Neural crest cell (in vitro differentiated cells): ENCODE results near the gene CPLANE2. TPM values are rescaled to one million over a fixed set of nuclear protein-coding genes. Genes with fewer than 3 reads are reported as not detected.

ENCODE experiments used
- DNase-seq: peaks from one replicate; pipeline ENCODE4 v3.0.0; 2021; ENCODE audit warnings: low read depth, mixed read lengths, low spot score
- H3K27ac Mint-ChIP-seq: one replicate; pipeline ENCODE4 v1.8.0; 2021; ENCODE audit warnings: mild to moderate bottlenecking, mixed read lengths; ENCODE audit not compliant: unreplicated experiment
- H3K27me3 Mint-ChIP-seq: 2 replicates; pipeline ENCODE4 v1.8.0; 2021; ENCODE audit warnings: low read depth, mild to moderate bottlenecking, mixed read lengths
- H3K36me3 Mint-ChIP-seq: 2 replicates; pipeline ENCODE4 v1.8.0; 2021; ENCODE audit warnings: low read depth, mild to moderate bottlenecking, mixed read lengths
- H3K4me1 Mint-ChIP-seq: 2 replicates; pipeline ENCODE4 v1.8.0; 2021; ENCODE audit warnings: mixed read lengths
- H3K4me3 Mint-ChIP-seq: one replicate; pipeline ENCODE4 v1.8.0; 2021; ENCODE audit warnings: mild to moderate bottlenecking, mixed read lengths
- H3K9me3 Mint-ChIP-seq: 2 replicates; pipeline ENCODE4 v1.8.0; 2021; ENCODE audit warnings: mixed read lengths
- total RNA-seq: library from RNA; stranded (reverse); gene quantifications from 2 replicates; pipeline ENCODE4 v1.2.1, GENCODE V29; 2021
- TF ChIP-seq, protein P1 (sequence below): fragments of 200-600 bp; sonication (generic); conservative IDR thresholded peaks from 2 replicates; pipeline ENCODE4 v1.5.0; 2021; ENCODE audit warnings: antibody characterized with exemption, mild to moderate bottlenecking

CPLANE2 gene
- total RNA-seq, 1 donor from 2014 or later, result 11.8 TPM

DNA sequence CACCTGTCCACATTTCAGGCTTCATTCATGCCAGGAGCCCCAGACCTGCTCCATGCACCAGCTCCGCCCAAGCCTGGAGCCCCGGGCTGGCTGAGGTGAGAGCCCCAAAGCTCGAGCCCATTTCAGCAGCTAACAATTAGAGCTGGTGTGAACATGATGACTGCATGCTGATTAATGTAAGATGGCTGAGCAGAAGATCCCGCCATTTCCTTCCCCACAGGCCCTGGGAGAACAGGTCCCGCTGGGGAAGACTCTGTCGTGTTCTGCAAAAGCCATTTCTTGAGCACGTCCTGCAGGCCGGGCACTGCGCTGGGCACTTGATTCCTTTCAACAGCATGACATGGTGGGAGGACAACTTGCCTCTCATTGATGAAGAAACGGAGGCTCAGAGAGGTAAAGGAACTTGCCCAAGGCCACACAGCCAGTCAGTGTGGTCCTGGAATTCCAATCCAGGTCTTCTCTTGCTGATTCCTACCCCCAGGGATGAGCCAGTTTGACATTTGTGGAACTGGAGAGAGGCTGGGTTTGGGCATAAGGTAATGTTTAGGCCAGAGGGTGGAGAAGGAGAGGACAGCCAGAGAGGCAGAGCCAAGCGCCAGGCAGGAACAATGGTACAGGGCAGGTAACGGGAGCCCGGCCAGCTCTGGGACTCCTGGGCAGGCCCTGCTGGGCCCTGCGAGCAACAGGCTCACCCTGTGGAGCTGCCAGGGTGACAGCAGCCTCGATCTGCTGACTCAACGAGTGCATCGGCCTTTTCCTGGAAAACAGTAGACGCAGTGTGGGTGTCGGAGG lies 53.0 kb downstream of the CPLANE2 start:
- Mint-ChIP-seq H3K9me3 (no peaks in the 10 kb centered on the region), H3K4me1 (peaks cover 21% of the 10 kb centered on the region), H3K4me3 (no peak overlapping the region), H3K27me3 (peaks cover 3% of the 10 kb centered on the region), H3K27ac (no peak overlapping the region), H3K36me3 (no peaks in the 10 kb centered on the region)
- DNase-seq, result no peak
- TF ChIP-seq, protein P1, sequence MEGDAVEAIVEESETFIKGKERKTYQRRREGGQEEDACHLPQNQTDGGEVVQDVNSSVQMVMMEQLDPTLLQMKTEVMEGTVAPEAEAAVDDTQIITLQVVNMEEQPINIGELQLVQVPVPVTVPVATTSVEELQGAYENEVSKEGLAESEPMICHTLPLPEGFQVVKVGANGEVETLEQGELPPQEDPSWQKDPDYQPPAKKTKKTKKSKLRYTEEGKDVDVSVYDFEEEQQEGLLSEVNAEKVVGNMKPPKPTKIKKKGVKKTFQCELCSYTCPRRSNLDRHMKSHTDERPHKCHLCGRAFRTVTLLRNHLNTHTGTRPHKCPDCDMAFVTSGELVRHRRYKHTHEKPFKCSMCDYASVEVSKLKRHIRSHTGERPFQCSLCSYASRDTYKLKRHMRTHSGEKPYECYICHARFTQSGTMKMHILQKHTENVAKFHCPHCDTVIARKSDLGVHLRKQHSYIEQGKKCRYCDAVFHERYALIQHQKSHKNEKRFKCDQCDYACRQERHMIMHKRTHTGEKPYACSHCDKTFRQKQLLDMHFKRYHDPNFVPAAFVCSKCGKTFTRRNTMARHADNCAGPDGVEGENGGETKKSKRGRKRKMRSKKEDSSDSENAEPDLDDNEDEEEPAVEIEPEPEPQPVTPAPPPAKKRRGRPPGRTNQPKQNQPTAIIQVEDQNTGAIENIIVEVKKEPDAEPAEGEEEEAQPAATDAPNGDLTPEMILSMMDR, result no peak

DNA sequence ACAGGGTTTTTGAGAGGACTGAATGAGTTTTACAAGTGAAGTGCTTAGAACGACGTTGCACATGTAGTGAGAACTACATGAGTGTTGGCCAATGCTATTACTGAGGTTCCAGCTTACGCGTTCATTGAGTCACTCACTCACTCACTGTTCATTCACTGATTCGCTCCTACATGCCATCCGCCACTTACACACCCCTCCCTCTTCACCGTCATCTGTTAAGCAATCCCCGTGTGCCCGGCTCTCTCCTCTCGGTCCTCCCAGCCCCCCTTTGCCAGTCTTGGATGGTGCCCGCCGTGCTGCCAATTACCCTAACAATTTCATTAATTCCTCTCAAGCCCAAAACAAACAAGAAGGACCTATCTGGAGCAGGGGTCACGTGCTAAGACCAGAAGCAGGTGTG lies 53.8 kb downstream of the CPLANE2 start:
- Mint-ChIP-seq H3K4me3 (no peak overlapping the region), H3K27me3 (no peaks in the 10 kb centered on the region), H3K4me1 (peaks cover 24% of the 10 kb centered on the region), H3K36me3 (no peaks in the 10 kb centered on the region), H3K27ac (no peak overlapping the region), H3K9me3 (no peaks in the 10 kb centered on the region)
- TF ChIP-seq, protein P1, result no peak
- DNase-seq, result no peak

DNA sequence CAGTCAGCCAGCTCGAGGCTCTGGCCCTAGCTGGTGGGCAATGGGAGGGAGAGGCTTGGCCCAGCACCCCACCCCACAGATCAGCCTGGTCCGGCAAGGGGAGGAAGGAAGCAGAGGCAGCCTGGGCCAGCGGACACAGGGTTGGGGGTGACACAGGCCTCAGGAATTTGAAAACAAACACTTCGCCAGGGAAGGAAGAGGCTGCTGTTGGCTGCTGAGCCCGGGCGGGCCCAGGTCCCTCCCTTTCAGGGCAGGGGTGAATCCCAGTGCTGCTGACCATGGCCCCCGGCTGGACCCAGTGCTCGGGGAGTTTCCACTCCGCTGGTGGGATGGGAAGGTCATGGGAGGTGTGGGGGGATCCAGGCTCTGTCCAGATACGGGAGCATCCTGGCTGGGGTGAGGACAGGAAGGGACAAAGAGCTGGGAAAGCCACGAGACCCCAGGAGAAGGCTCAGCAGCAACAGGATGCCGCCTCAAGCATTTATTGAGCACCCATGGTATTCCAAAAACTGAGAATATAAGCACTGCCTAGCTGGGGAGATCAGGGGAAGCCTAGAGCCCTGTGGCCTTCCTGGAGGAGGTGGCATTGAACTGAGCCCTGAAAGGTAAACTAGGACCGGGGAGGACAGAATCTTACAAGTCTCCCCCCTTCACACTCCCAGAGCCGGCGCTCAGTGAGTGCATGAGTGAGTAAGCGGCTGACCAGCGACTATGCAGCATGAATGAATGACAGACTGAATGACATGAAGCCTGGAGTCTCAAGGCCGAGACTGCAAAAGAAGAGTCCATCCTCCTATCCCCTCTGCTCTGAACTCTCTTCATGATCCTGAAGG lies 54.9 kb downstream of the CPLANE2 start:
- no peak for DNase-seq
- Mint-ChIP-seq H3K4me1 (peaks cover 26% of the 10 kb centered on the region), H3K36me3 (no peaks in the 10 kb centered on the region), H3K27ac (peak overlapping the region; percentile 35), H3K9me3 (no peaks in the 10 kb centered on the region), H3K27me3 (no peaks in the 10 kb centered on the region), H3K4me3 (no peak overlapping the region)
- TF ChIP-seq, protein P1, result no peak

Other genes with a start within 250 kb of the CPLANE2 start
- gene SRARP, start 232.9 kb downstream of the CPLANE2 start, total RNA-seq, result not detected in 2 replicates
- gene HSPB7, start 219.1 kb downstream of the CPLANE2 start, total RNA-seq, result not detected in 2 replicates
- gene CLCNKA, start 215.1 kb downstream of the CPLANE2 start, total RNA-seq, result not detected in 2 replicates
- gene CLCNKB, start 193.4 kb downstream of the CPLANE2 start, total RNA-seq, result 0.30 TPM in 2 replicates
- 0.48 and 0.68 TPM in 2 replicates for gene FAM131C, start 163.5 kb downstream of the CPLANE2 start, total RNA-seq
- 21.7 and 25.0 TPM in 2 replicates for gene EPHA2, start 81.1 kb downstream of the CPLANE2 start, total RNA-seq
- gene ARHGEF19, start 24.5 kb downstream of the CPLANE2 start, total RNA-seq, result 7.7 and 9.0 TPM in 2 replicates
- 24.3 and 24.6 TPM in 2 replicates for gene FBXO42, start 115.3 kb upstream of the CPLANE2 start, total RNA-seq
- gene SZRD1, start 130.1 kb upstream of the CPLANE2 start, total RNA-seq, result 153 and 165 TPM in 2 replicates
- gene SPATA21, start 200.2 kb upstream of the CPLANE2 start, total RNA-seq, result not detected in 2 replicates
- gene NECAP2, start 203.5 kb upstream of the CPLANE2 start, total RNA-seq, result 44.7 and 44.8 TPM in 2 replicates